AG10803 (cell line): ENCODE measurements around the gene N4BP2.
"Not testable (repeated sequence)": the region's sequence is repeated elsewhere in the genome, so short reads cannot be mapped to it uniquely, and the experiment has no call there.

Source experiments
- DNase-seq: peaks from one replicate; pipeline ENCODE4 v3.0.0; 2010; ENCODE audit warnings: low read depth
- H3K4me3 ChIP-seq: 2 replicates; pipeline ENCODE4 v1.5.1; 2011; ENCODE audit warnings: mild to moderate bottlenecking, low read length, control low read depth
- CTCF ChIP-seq: conservative IDR thresholded peaks from 2 replicates; pipeline ENCODE4 v1.5.1; 2011; ENCODE audit warnings: mild to moderate bottlenecking, low read length, control low read depth, inconsistent platforms

The N4BP2 gene

GRCh38 chr4:40121515-40121914 lies 64.9 kb downstream of the N4BP2 start:
- no peak for TF ChIP-seq CTCF
- DNase-seq = peak; percentile 58

DNA sequence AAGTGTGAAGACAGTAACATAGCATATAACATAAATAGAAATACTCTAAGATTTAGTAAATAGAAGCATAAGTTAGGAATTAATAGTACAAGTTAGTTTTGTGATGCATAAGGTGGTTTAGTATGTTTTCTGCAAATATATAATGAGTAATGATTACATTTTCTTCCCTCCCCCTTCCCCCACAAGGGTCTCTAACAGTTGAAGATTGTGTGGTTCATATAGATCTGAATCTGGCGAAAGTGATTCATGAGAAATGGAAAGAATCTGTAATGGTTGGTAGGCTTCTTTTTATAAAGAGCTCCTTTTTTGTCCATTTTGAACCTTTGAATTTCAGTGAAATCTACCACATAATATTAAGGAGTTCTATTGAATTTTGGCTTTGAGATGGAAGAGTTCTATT lies 66.3 kb downstream of the N4BP2 start:
- no peak for TF ChIP-seq CTCF
- no peak for DNase-seq
- H3K4me3 ChIP-seq = no peak overlapping the region

More at GRCh38 chr4:40121515-40121914, 64.9 kb downstream of the N4BP2 start:
- no peak overlapping the region for H3K4me3 ChIP-seq

DNA sequence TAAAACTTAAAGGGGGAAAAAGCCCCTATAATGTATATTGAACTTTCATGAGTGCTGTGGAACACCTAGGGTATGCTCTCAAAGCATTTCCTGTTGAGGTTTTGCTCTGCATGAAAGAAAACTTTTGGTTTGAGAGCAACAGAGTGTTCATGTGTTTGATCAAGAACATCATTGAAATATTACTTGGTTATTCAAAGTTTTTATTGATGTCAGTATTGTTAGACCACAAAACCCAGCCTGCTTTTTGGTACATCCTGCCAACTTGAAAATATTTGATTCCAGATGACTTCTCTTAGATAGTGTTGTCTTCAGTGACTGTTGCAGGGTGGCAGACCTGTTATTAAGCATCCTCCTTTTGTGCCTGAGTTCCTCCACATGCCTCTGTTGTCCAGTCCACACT lies 68.0 kb downstream of the N4BP2 start:
- no peak for TF ChIP-seq CTCF
- no peak overlapping the region for H3K4me3 ChIP-seq
- DNase-seq = no peak

GRCh38 chr4:40130401-40131036 lies 73.9 kb downstream of the N4BP2 start:
- no peak for DNase-seq
- no peak for TF ChIP-seq CTCF

DNA sequence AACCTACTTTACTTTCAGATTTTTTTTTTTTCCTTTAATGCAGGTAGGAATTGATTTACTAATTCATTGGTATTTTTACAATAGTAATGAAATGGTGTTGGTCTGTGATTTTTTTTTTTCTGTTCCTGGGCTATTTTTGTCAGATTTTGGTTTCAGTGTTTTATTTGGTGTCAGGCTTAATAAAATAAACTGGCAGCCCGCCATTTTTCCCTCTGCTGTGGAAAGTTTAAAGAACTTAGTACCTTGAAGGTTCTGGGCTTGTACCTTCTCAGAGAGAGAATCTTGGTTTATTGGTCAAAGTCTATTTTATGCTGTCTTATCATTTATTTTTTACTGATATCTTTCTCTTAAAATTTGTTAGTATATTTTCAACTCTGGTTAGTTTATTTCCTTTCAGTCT lies 76.2 kb downstream of the N4BP2 start:
- DNase-seq = no peak
- no peak overlapping the region for H3K4me3 ChIP-seq
- TF ChIP-seq CTCF = no peak

More at GRCh38 chr4:40130401-40131036, 73.9 kb downstream of the N4BP2 start:
- H3K4me3 ChIP-seq = no peak overlapping the region

GRCh38 chr4:40134206-40134917 lies 77.7 kb downstream of the N4BP2 start:
- TF ChIP-seq CTCF = no peak
- no peak overlapping the region for H3K4me3 ChIP-seq
- DNase-seq = no peak

DNA sequence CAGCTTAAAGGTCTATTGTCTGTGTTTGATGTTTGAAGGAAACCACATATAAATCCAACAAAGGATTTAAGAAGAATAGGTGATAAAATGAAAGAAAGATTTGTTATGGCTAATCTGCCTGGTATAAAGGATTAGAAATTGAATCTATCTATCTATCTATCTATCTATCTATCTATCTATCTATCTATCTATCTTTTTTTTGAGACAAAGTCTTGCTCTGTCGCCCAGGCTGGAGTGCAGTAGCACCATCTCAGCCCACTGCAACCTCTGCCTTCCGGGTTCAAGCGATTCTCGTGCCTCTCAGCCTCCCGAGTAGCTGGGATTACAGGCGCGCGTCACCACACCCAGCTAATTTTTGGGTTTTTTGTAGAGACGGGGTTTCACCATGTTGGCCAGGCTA lies 79.6 kb downstream of the N4BP2 start:
- DNase-seq, H3K4me3 ChIP-seq: not testable (repeated sequence)
